A549 (cell line): ENCODE data around the gene CBLN1. TPM values are rescaled to one million over a fixed set of nuclear protein-coding genes. Genes with fewer than 3 reads are reported as not detected.
A peak's percentile ranks its signal among the peaks of the same experiment; 100 is the strongest.

Source experiments
- ATAC-seq, 2 experiments: fragments of 200-7000 bp in 1 of 2; fragments of >200 bp in 1 of 2; cut with Nextera tagmentation in 1 of 2; cut with Tn5 transposase in 1 of 2; 3 replicates each; pipeline versions ENCODE4 v1.8.0 to v1.9.1; 2018 to 2020; ENCODE audit warnings: mild to moderate bottlenecking in 1 of 2, moderate library complexity in 1 of 2
- CTCF ChIA-PET: fragments of 300-600 bp; sonication (Branson Sonifier 250); formaldehyde crosslinking; extraction: SDS; loops from one replicate; lab custom pipeline; 2021; ENCODE audit warnings: antibody characterized with exemption, inconsistent platforms; lab: Yijun Ruan, JAX
- POLR2A ChIA-PET: fragments of 350-600 bp; formaldehyde crosslinking; extraction: SDS; loops from one replicate; lab custom pipeline; 2021; ENCODE audit warnings: antibody characterized with exemption, inconsistent platforms; lab: Yijun Ruan, JAX
- DNase-seq, 2 experiments: peaks; one replicate each; pipeline versions ENCODE4 v3.0.0 to v3.0.0-alpha.2; 2011 to 2016; ENCODE audit warnings: low read depth in 1 of 2, low spot score in 1 of 2
- FAIRE-seq: peaks from 2 replicates; lab custom pipeline; 2011; peaks lifted over from hg19 to GRCh38; lab: Jason Lieb, UNC
- H3K27ac ChIP-seq, 2 experiments: fragments of >200 bp; sonication (Bioruptor Twin); formaldehyde crosslinking; 3 replicates each; pipeline ENCODE4 v1.5.1; 2016 to 2017
- H3K4me1 ChIP-seq: fragments of >200 bp; sonication (Bioruptor Twin); formaldehyde crosslinking; 3 replicates; pipeline ENCODE4 v1.6.1; 2016
- H3K4me2 ChIP-seq: fragments of >200 bp; sonication (Bioruptor Twin); formaldehyde crosslinking; 3 replicates; pipeline ENCODE4 v1.6.1; 2016
- H3K4me3 ChIP-seq: fragments of >200 bp; sonication (Bioruptor Twin); formaldehyde crosslinking; 3 replicates; pipeline ENCODE4 v1.5.1; 2016
- H3K9me3 ChIP-seq: fragments of >200 bp; sonication (Bioruptor Twin); formaldehyde crosslinking; 3 replicates; pipeline ENCODE4 v1.6.1; 2016
- BHLHE40 ChIP-seq: IDR thresholded peaks from 2 replicates; pipeline ENCODE4 v1.6.1; 2012; ENCODE audit warnings: low read depth, low read length, inconsistent platforms
- EHMT2 ChIP-seq: fragments of 200-600 bp; sonication (generic); IDR thresholded peaks from 2 replicates; pipeline ENCODE4 v1.6.1; 2016; ENCODE audit warnings: antibody characterized with exemption, low read depth, mild to moderate bottlenecking, moderate library complexity
- EP300 ChIP-seq, 2 experiments: fragments of >200 bp; sonication (Bioruptor Twin); formaldehyde crosslinking; IDR thresholded peaks; 2 replicates in 1 of 2; 3 replicates in 1 of 2; pipeline ENCODE4 v1.6.1; 2016 to 2017
- FOSL2 ChIP-seq, 2 experiments: fragments of 450-650 bp in 1 of 2; fragments of >200 bp in 1 of 2; sonication (Bioruptor Twin) in 1 of 2; formaldehyde crosslinking; IDR thresholded peaks; 2 replicates each; pipeline versions ENCODE4 v1.5.0 to v1.6.1; 2016 to 2020; ENCODE audit warnings: mild to moderate bottlenecking in 1 of 2, moderate library complexity in 1 of 2
- GATA3 ChIP-seq: IDR thresholded peaks from 2 replicates; pipeline ENCODE4 v1.6.1; 2012; ENCODE audit warnings: borderline replicate concordance
- JUN ChIP-seq, 2 experiments: fragments of >200 bp; sonication (Bioruptor Twin); formaldehyde crosslinking; IDR thresholded peaks; 2 replicates in 1 of 2; 3 replicates in 1 of 2; pipeline ENCODE4 v1.6.1; 2016 to 2017
- MAFK ChIP-seq: fragments of 450-650 bp; IDR thresholded peaks from 2 replicates; pipeline ENCODE4 v1.6.1; 2014; ENCODE audit not compliant: partially characterized antibody
- POLR2A ChIP-seq: IDR thresholded peaks from 2 replicates; pipeline ENCODE4 v1.6.1; 2012; ENCODE audit warnings: mild to moderate bottlenecking, low read length
- POLR2AphosphoS2 ChIP-seq: conservative IDR thresholded peaks from 2 replicates; pipeline ENCODE4 v1.6.1; 2012; ENCODE audit warnings: low read length, improper control_type of control experiment, inconsistent platforms
- RFX5 ChIP-seq: fragments of 450-650 bp; IDR thresholded peaks from 2 replicates; pipeline ENCODE4 v1.7.1; 2014; ENCODE audit warnings: antibody characterized with exemption, mild to moderate bottlenecking, moderate library complexity
- TP53 ChIP-seq: fragments of 250-450 bp; sonication (Bioruptor Pico); IDR thresholded peaks from 2 replicates; pipeline ENCODE4 v1.5.0; 2021; ENCODE audit warnings: mild to moderate bottlenecking, moderate library complexity
- WGBS: methylation state at CpG from one replicate; pipeline ENCODE4 v1.1.6; 2017; ENCODE audit errors: missing lambda C conversion rate; 5-methylcytosine and 5-hydroxymethylcytosine counted together
- polyA plus RNA-seq, 4 experiments: library from polyadenylated mRNA; depleted of rRNA in 3 of 4; stranded (reverse); fragments of >200 nt; fragmentation: RNase III in 1 of 4; extraction: RNeasy Plus Mini Kit Qiagen cat#74134 plus additional on column Dnase treatment in 1 of 4; gene quantifications; 2 replicates in 3 of 4; 3 replicates in 1 of 4; pipeline ENCODE4 v1.2.3, GENCODE V29; 2011 to 2017
- TF ChIP-seq, protein P1 (sequence below): fragments of 250-450 bp; sonication (Bioruptor Pico); IDR thresholded peaks from 2 replicates; pipeline ENCODE4 v1.5.0; 2021; ENCODE audit warnings: mild to moderate bottlenecking, moderate library complexity, borderline replicate concordance
- TF ChIP-seq, protein P2 (sequence below): fragments of 250-450 bp; sonication (Bioruptor Pico); IDR thresholded peaks from 2 replicates; pipeline ENCODE4 v1.5.0; 2020; ENCODE audit warnings: low read depth, mild to moderate bottlenecking, moderate library complexity

The CBLN1 gene
- polyA plus RNA-seq, 2 of the 4 experiments (the other 2 are of a cell fraction): 0.04 TPM; not detected in 1

DNA sequence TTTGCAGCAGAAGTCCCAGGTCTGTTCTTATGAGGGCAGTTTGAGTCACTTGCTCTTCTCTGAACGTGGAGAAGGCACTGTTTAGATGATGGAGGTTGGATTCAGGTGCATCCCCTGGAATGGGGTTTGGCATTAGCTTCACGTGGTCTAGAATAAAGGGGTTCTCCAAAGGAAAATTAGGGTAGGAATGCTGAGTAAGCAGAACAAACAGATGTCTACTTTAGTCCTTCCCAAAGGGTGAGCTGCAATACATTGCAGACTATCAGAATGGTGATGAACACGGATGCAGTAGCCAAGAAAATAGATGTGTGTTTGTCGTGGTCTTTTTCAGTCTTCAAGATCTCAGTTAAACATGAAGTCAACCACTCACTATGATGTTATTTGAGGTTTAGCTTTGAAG lies 3.3 kb upstream of the CBLN1 start:
- Histone ChIP-seq H3K4me3 (no peak overlapping the region), H3K9me3 (no peaks in the 10 kb centered on the region), H3K27ac (no peak overlapping the region), H3K4me2 (no peak overlapping the region), H3K4me1 (0 out of 3 replicates have a peak, but pooled peaks cover 3% of the 10 kb centered on the region)
- CTCF ChIA-PET: no interaction called here
- DNase-seq (no peak), FAIRE-seq (no peak), ATAC-seq (no peak)
- TF ChIP-seq POLR2A (no peak), MAFK (peak; percentile 92)
- POLR2A ChIA-PET: no interaction called here
- under 1% methylated on average over 4 of the region's 4 CpGs for WGBS

DNA sequence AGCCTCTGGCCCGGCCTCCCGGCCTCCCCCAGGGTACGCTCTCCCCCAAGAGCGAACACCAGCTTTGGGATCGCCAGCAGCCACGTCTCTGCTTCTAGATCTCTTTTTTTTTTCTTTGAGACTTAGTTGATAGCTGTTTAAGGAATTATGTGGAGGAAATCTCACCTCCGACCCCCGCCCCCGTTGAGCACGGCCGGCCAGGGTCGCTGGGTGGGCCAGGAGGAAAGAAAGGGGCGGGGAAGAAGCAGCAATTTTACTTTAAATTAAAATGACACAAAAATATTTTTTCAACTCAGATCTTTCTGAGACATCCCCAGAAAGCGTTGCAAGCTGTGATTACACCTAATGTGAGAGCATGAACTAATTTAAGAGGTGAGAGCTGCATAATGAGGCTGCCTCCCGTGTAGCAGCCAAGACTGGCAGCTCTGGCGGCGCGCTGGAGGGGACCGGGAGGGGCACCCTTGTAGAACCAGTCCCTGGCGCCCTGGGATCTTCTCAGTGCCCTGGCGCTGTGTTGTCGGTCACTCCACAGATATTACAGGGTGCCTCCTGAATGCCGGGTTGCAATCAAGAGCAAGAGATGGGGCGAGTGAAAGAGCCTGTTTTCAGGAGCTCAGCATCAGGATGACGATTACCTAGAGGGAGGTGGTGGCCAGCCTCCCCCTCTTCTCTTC lies 1.9 kb upstream of the CBLN1 start:
- DNase-seq: no peak
- Histone ChIP-seq H3K9me3 (no peaks in the 10 kb centered on the region), H3K4me3 (no peak overlapping the region), H3K4me1 (0 out of 3 replicates have a peak, but pooled peaks cover 3% of the 10 kb centered on the region), H3K27ac (no peak overlapping the region), H3K4me2 (no peak overlapping the region)
- ATAC-seq: no peak
- CTCF ChIA-PET: interaction anchor here (0.7 to 1.2 kb wide), 2 partner anchors 10 to 69 kb away, joined by 3 to 5 read pairs; no protein-coding TSS in a partner anchor
- WGBS: 28% methylated on average over 24 of the region's 25 CpGs
- FAIRE-seq: no peak
- POLR2A ChIA-PET: no interaction called here
- no peak for TF ChIP-seq RFX5
- TF ChIP-seq EHMT2: no peak
- no peak for TF ChIP-seq POLR2AphosphoS2
- TF ChIP-seq BHLHE40: no peak
- no peak for TF ChIP-seq EP300 (IDR thresholded peaks at IDR 0.05)
- no peak for TF ChIP-seq TP53
- TF ChIP-seq, protein P1, sequence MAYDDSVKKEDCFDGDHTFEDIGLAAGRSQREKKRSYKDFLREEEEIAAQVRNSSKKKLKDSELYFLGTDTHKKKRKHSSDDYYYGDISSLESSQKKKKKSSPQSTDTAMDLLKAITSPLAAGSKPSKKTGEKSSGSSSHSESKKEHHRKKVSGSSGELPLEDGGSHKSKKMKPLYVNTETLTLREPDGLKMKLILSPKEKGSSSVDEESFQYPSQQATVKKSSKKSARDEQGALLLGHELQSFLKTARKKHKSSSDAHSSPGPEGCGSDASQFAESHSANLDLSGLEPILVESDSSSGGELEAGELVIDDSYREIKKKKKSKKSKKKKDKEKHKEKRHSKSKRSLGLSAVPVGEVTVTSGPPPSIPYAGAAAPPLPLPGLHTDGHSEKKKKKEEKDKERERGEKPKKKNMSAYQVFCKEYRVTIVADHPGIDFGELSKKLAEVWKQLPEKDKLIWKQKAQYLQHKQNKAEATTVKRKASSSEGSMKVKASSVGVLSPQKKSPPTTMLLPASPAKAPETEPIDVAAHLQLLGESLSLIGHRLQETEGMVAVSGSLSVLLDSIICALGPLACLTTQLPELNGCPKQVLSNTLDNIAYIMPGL (CRISPR knock-in tag): no peak
- TF ChIP-seq FOSL2 (IDR thresholded peaks at IDR 0.05): no peak
- TF ChIP-seq FOSL2 (CRISPR knock-in tag; IDR thresholded peaks at IDR 0.05): no peak
- no peak for TF ChIP-seq GATA3

DNA sequence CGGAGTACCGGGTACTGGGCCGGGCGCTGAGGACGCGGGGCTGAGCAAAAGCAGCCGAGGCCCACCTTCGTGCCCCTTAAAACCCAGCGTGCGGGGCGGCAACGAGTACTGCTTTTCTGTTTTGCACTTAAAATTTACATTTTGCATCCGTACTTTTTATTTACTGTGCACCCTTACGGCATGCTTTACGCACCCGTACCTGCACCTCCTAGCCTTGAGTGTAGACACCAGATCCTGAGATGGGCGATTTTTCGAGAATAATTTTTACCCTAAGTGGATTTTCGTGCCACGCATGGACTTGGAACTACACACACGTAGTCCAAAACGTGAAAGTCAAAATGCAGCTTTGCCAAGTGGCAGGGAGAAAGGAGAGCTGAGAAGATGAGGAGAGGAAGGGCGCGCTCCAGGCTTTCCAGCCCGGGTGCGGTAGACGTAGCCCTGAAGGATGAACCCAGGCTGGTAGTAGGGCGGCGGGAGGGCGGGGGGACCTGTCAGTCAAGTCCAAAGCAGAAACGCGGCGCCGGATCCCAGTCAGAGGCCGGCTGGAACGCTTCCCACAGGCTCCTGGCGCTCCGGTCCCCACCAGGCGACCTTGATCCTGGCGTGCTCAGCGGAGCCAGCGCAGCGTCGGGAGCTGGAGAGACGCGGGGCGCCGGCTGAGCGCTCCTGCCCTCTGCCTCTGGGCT lies 1.2 kb upstream of the CBLN1 start:
- peak overlapping the region; percentile 57 for H3K4me3 ChIP-seq
- H3K9me3 ChIP-seq: no peaks in the 10 kb centered on the region
- DNase-seq (no peak), ATAC-seq (no peak), FAIRE-seq (no peak)
- peak overlapping the region; percentile 95 for H3K4me2 ChIP-seq
- TF ChIP-seq JUN (IDR thresholded peaks at IDR 0.05): no peak
- TF ChIP-seq, protein P2, sequence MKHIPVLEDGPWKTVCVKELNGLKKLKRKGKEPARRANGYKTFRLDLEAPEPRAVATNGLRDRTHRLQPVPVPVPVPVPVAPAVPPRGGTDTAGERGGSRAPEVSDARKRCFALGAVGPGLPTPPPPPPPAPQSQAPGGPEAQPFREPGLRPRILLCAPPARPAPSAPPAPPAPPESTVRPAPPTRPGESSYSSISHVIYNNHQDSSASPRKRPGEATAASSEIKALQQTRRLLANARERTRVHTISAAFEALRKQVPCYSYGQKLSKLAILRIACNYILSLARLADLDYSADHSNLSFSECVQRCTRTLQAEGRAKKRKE (CRISPR knock-in tag): no peak
- 60% methylated on average over 49 of the region's 49 CpGs for WGBS
- ChIA-PET POLR2A (no interaction called here), CTCF (interaction anchor here (0.6 to 1.2 kb wide), 6 partner anchors 8 to 274 kb away, joined by 3 to 5 read pairs (median 3); no protein-coding TSS in a partner anchor)
- 0 out of 3 replicates have a peak, but pooled peaks cover 3% of the 10 kb centered on the region for H3K4me1 ChIP-seq
- H3K27ac ChIP-seq: peak overlapping the region in 1 of 2 experiments; percentile 69; a peak in 1 of 6 replicates
